ENCODE data around the gene ITGBL1. TPM values are rescaled to one million over a fixed set of nuclear protein-coding genes. Genes with fewer than 3 reads are reported as not detected.

The ITGBL1 gene
- total and polyA plus RNA-seq, 2 donors (not counting 3 experiments of a cell fraction or from before 2014, with no cell fraction given) = 4.6 to 8.8 TPM

DNA sequence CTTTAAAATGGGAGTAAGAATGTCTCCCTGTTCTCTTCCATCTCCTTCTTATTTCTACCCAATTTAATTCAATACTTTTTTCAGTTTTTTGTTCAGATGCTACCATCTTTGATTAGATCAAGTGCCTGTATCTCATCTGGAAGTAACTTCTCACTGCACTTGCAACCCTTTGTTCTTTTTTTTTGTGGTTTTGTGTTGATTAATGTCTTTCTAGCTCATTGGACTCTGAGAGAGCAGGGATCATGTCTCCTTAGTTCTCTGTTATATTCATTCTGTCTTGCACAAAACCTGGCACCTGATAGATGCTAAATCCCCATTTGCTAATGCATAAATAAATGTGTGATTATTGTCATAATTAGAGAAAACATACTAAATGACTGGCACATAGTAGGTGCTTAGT is 834 bp upstream of the ITGBL1 start:
- H3K4me2 ChIP-seq (ENCODE audit: insufficient read depth, low read length) = no peak overlapping the region

More for the DNA sequence above, 834 bp upstream of the ITGBL1 start:
- H2AFZ ChIP-seq (ENCODE audit: low read depth, low read length) = no peak overlapping the region
- dilution Hi-C loops (cut with MboI; ENCODE audit: extremely low pct_ligation_motif_present, low sequenced_read_pairs) (no loop called here), intact Hi-C loops (cut with micrococcal nuclease) (loop anchor here (2.0 to 10.0 kb wide), 3 partner anchors 61 to 1393 kb away; partner anchors contain the start of genes ERCC5 and TMTC4)
- FAIRE-seq = no peak
- H3K9me1 ChIP-seq (replicated peaks; ENCODE audit: control insufficient read depth, extremely low read depth, insufficient read depth, low read length) = no peaks in the 10 kb centered on the region
- CTCF ChIA-PET = interaction anchor here (4.3 kb wide), 1 partner anchor 307 kb away, joined by 22 read pairs; no protein-coding TSS in a partner anchor
- H3K27me3 ChIP-seq (ENCODE audit: control insufficient read depth in 2 of 2, insufficient read depth in 2 of 2, low read length in 2 of 2) = no peaks in the 10 kb centered on the region
- BruUV-seq (replicated peaks) = no TSS peak
- no peaks in the 10 kb centered on the region for H3K79me2 ChIP-seq (ENCODE audit: control insufficient read depth, insufficient read depth, low read length)
- POLR2A ChIA-PET = no interaction called here
- no peaks in the 10 kb centered on the region for H4K20me1 ChIP-seq (replicated peaks; ENCODE audit: control insufficient read depth, extremely low read depth, insufficient read depth, low read length)
- DNase-seq (ENCODE audit: low read depth, low spot score) = no peak
- no peak overlapping the region for H3K4me3 ChIP-seq (replicated peaks in 1 of 3; ENCODE audit: insufficient read depth in 1 of 3, low read depth in 1 of 3, low read length in 3 of 3)
- H3K4me1 ChIP-seq (ENCODE audit: control insufficient read depth, extremely low read depth, insufficient read depth, low read length) = peaks cover 68% of the 10 kb centered on the region
- no peaks in the 10 kb centered on the region for H3K9me3 ChIP-seq (replicated peaks; ENCODE audit: control insufficient read depth, insufficient read depth, low read length)
- no peaks in the 10 kb centered on the region for H3K36me3 ChIP-seq (ENCODE audit: control insufficient read depth in 2 of 2, extremely low read depth in 1 of 2, insufficient read depth in 2 of 2, low read length in 2 of 2)
- no peak overlapping the region for H3K9ac ChIP-seq (replicated peaks; ENCODE audit: extremely low read depth, insufficient read depth, low read length)
- TF ChIP-seq POLR2AphosphoS5 (IDR thresholded peaks at IDR 0.05; ENCODE audit: insufficient read depth, low read depth, low read length) (no peak), CTCF (IDR thresholded peaks at IDR 0.05; ENCODE audit: extremely low read depth in 1 of 2, insufficient read depth in 1 of 2, low read depth in 1 of 2, low read length in 2 of 2) (no peak), POLR2A (IDR thresholded peaks at IDR 0.05; ENCODE audit: low read depth, low read length) (no peak), MAX (IDR thresholded peaks at IDR 0.05; ENCODE audit: insufficient read depth, insufficient read length) (no peak), JUN (IDR thresholded peaks at IDR 0.05; ENCODE audit: borderline replicate concordance, insufficient read depth, insufficient read length, low read depth) (no peak), MYC (IDR thresholded peaks at IDR 0.05; ENCODE audit: low read depth, low read length) (no peak), FOS (IDR thresholded peaks at IDR 0.05; ENCODE audit: borderline replicate concordance, insufficient read depth, low read length) (no peak), GATA2 (IDR thresholded peaks at IDR 0.05; ENCODE audit: insufficient read depth, insufficient read length, low read depth, low read length) (no peak), EZH2 (IDR thresholded peaks at IDR 0.05; ENCODE audit: borderline replicate concordance, low read depth, low read length, severe bottlenecking) (no peak)
- peak overlapping the region; percentile 94 for H3K27ac ChIP-seq (ENCODE audit: insufficient read depth, low read depth, low read length)

All from endothelial cell of umbilical vein (primary cell).